H9 (cell line): ENCODE results near the gene VDR. TPM values are rescaled to one million over a fixed set of nuclear protein-coding genes. Genes with fewer than 3 reads are reported as not detected.

Source experiments
- DNase-seq: peaks from one replicate; pipeline ENCODE4 v3.0.0-alpha.2; 2017
- H2AFZ ChIP-seq: one replicate; pipeline ENCODE4 v1.6.1; 2013; ENCODE audit warnings: mild to moderate bottlenecking, low read length, control low read depth, moderate library complexity
- H2AK5ac ChIP-seq: 2 replicates; pipeline ENCODE4 v1.6.1; 2013; ENCODE audit warnings: low read length, control low read depth, mixed read lengths; ENCODE audit not compliant: insufficient read length
- H2BK120ac ChIP-seq: one replicate; pipeline ENCODE4 v1.6.1; 2013; ENCODE audit warnings: low read depth, mild to moderate bottlenecking, low read length, control low read depth, inconsistent platforms; ENCODE audit not compliant: poor library complexity, severe bottlenecking
- H2BK12ac ChIP-seq: 2 replicates; pipeline ENCODE4 v1.6.1; 2013; ENCODE audit warnings: low read length, control low read depth, mixed read lengths, low read depth; ENCODE audit not compliant: insufficient read length
- H2BK15ac ChIP-seq: 2 replicates; pipeline ENCODE4 v1.6.1; 2013; ENCODE audit warnings: low read depth, low read length, control low read depth
- H2BK20ac ChIP-seq: one replicate; pipeline ENCODE4 v1.6.1; 2013; ENCODE audit warnings: low read depth, mild to moderate bottlenecking, low read length, control low read depth, inconsistent platforms; ENCODE audit not compliant: poor library complexity, severe bottlenecking
- H2BK5ac ChIP-seq: 2 replicates; pipeline ENCODE4 v1.6.1; 2013; ENCODE audit warnings: low read length, control low read depth, mixed read lengths; ENCODE audit not compliant: insufficient read length
- H3K14ac ChIP-seq: 2 replicates; pipeline ENCODE4 v1.6.1; 2013; ENCODE audit warnings: low read length, control low read depth; ENCODE audit not compliant: insufficient read depth
- H3K18ac ChIP-seq: 2 replicates; pipeline ENCODE4 v1.6.1; 2013; ENCODE audit warnings: low read depth, mild to moderate bottlenecking, mixed read lengths, low read length, control low read depth; ENCODE audit not compliant: insufficient read length
- H3K23ac ChIP-seq: 2 replicates; pipeline ENCODE4 v1.6.1; 2013; ENCODE audit warnings: low read length, control low read depth, mixed read lengths, low read depth; ENCODE audit not compliant: insufficient read length
- H3K23me2 ChIP-seq: 2 replicates; pipeline ENCODE4 v1.6.1; 2013; ENCODE audit warnings: low read depth, mild to moderate bottlenecking, mixed read lengths, low read length, control low read depth; ENCODE audit not compliant: insufficient read length, poor library complexity, severe bottlenecking
- H3K27ac ChIP-seq: 2 replicates; pipeline ENCODE4 v1.5.1; 2013; ENCODE audit warnings: low read length, control low read depth, mixed read lengths, low read depth; ENCODE audit not compliant: insufficient read length
- H3K27me3 ChIP-seq: 2 replicates; pipeline ENCODE4 v1.6.1; 2013; ENCODE audit warnings: low read length, control low read depth, inconsistent platforms; ENCODE audit not compliant: insufficient read depth
- H3K4ac ChIP-seq: 2 replicates; pipeline ENCODE4 v1.6.1; 2013; ENCODE audit warnings: low read depth, mild to moderate bottlenecking, control low read depth, inconsistent platforms, low read length, moderate library complexity
- H3K4me1 ChIP-seq: 2 replicates; pipeline ENCODE4 v1.6.1; 2013; ENCODE audit warnings: low read length, control low read depth, inconsistent platforms; ENCODE audit not compliant: insufficient read depth
- H3K4me2 ChIP-seq: 2 replicates; pipeline ENCODE4 v1.6.1; 2013; ENCODE audit warnings: low read length, control low read depth, mixed read lengths; ENCODE audit not compliant: insufficient read length, insufficient read depth
- H3K56ac ChIP-seq: 2 replicates; pipeline ENCODE4 v1.6.1; 2013; ENCODE audit warnings: low read depth, mild to moderate bottlenecking, mixed read lengths, low read length, control low read depth; ENCODE audit not compliant: insufficient read length
- H3K79me1 ChIP-seq: 2 replicates; pipeline ENCODE4 v1.6.1; 2013; ENCODE audit warnings: low read depth, mild to moderate bottlenecking, moderate library complexity, low read length, control low read depth, inconsistent platforms; ENCODE audit not compliant: insufficient read depth, poor library complexity, severe bottlenecking
- H3K79me2 ChIP-seq: 2 replicates; pipeline ENCODE4 v1.6.1; 2013; ENCODE audit warnings: low read length, control low read depth, inconsistent platforms; ENCODE audit not compliant: insufficient read depth
- H3K9ac ChIP-seq: 2 replicates; pipeline ENCODE4 v1.6.1; 2013; ENCODE audit warnings: low read length, control low read depth, mixed read lengths; ENCODE audit not compliant: insufficient read length; ENCODE audit errors: extremely low read depth
- H3K9me3 ChIP-seq: one replicate; pipeline ENCODE4 v1.6.1; 2013; ENCODE audit warnings: low read depth, low read length, inconsistent platforms; ENCODE audit not compliant: control insufficient read depth
- H3T11ph ChIP-seq: one replicate; pipeline ENCODE4 v1.6.1; 2013; ENCODE audit warnings: mild to moderate bottlenecking, low read length, control low read depth, inconsistent platforms
- H4K20me1 ChIP-seq: one replicate; pipeline ENCODE4 v1.6.1; 2013; ENCODE audit not compliant: control insufficient read depth, insufficient read length, insufficient read depth
- H4K5ac ChIP-seq: 2 replicates; pipeline ENCODE4 v1.6.1; 2013; ENCODE audit warnings: low read depth, mild to moderate bottlenecking, mixed read lengths, low read length, control low read depth; ENCODE audit not compliant: insufficient read length
- H4K8ac ChIP-seq: replicated peaks from 2 replicates; pipeline ENCODE4 v1.6.1; 2013; ENCODE audit warnings: low read length, control low read depth, mixed read lengths, low read depth; ENCODE audit not compliant: insufficient read length
- H4K91ac ChIP-seq: 2 replicates; pipeline ENCODE4 v1.6.1; 2013; ENCODE audit warnings: low read depth, mild to moderate bottlenecking, moderate library complexity, mixed read lengths, low read length, control low read depth; ENCODE audit not compliant: insufficient read length
- H3K27ac Mint-ChIP-seq, 3 experiments: 2 replicates in 2 of 3; 3 replicates in 1 of 3; pipeline ENCODE4 v1.8.0; 2020 to 2021; ENCODE audit warnings: mixed read lengths in 3 of 3, mild to moderate bottlenecking in 1 of 3, moderate library complexity in 1 of 3
- H3K27me3 Mint-ChIP-seq: 2 replicates; pipeline ENCODE4 v1.8.0; 2021; ENCODE audit warnings: low read depth, mild to moderate bottlenecking, moderate library complexity, mixed read lengths
- H3K36me3 Mint-ChIP-seq, 3 experiments: 2 replicates in 2 of 3; 3 replicates in 1 of 3; pipeline ENCODE4 v1.8.0; 2020 to 2021; ENCODE audit warnings: low read depth in 3 of 3, mixed read lengths in 3 of 3; ENCODE audit not compliant: insufficient read depth in 1 of 3
- H3K4me1 Mint-ChIP-seq, 2 experiments: 2 replicates each; pipeline ENCODE4 v1.8.0; 2020; ENCODE audit warnings: mixed read lengths in 2 of 2
- H3K4me3 Mint-ChIP-seq, 2 experiments: 2 replicates in 1 of 2; 3 replicates in 1 of 2; pipeline ENCODE4 v1.8.0; 2020 to 2021; ENCODE audit warnings: mild to moderate bottlenecking in 2 of 2, mixed read lengths in 2 of 2, moderate library complexity in 1 of 2
- H3K9me3 Mint-ChIP-seq, 2 experiments: 2 replicates in 1 of 2; 3 replicates in 1 of 2; pipeline ENCODE4 v1.8.0; 2020; ENCODE audit warnings: mild to moderate bottlenecking in 2 of 2, mixed read lengths in 2 of 2, moderate library complexity in 1 of 2
- WGBS: extraction: QIAGEN DNeasy Blood & Tissue Kit; methylation state at CpG from one replicate; pipeline ENCODE4 v1.1.7; 2013; ENCODE audit warnings: missing lambda C conversion rate, low lambda C conversion rate, mixed read lengths; ENCODE audit not compliant: insufficient read length; ENCODE audit errors: extremely low coverage; 5-methylcytosine and 5-hydroxymethylcytosine counted together
- total RNA-seq: library from RNA; stranded (reverse); gene quantifications from 2 replicates; pipeline ENCODE4 v1.2.1, GENCODE V29; 2021
- TF ChIP-seq, protein P1 (sequence below): fragments of 200-600 bp; sonication (generic); conservative IDR thresholded peaks from 3 replicates; pipeline ENCODE4 v1.8.0; 2021; ENCODE audit warnings: antibody characterized with exemption, mild to moderate bottlenecking

The VDR gene
- total RNA-seq, 1 experiment from 2014 or later, result 0.61 TPM

DNA sequence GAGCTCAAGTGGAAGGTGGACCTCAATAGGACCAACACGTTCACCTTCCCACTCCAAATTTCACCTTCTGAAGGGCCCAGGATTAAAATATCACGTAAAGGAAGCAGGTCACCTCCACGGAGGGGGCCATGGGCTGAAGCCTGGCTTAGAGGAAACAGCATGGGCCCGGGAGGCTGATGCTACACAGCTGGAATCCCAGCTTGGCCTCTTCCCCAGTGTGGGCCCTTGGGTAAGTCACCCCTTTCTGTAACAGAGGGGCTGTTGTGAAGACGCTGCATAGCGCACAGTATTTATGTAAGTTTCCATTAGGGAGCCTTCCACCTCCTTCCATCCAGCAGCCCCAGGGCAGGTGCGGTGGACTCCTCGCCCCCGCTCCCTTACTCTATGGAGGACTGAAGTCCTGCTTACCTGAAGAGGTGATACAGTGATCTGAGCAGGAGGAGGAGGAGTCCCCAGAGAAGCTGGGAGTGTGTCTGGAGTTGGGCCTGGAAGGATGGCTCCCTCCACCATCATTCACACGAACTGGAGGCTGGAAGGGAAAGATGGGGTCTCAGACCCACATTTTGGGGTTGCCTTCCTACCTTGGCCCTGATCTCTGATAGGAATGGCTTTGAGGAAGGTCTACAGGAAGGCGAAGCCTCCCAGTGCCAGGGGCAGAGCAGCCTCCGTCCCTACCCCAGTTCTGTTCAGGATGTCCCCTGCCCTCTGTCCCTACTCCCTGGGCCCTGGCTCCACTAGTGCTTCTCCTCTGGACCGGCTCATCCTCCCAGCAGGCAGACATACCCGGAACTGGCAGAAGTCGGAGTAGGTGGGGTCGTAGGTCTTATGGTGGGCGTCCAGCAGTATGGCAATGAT lies 47.8 kb downstream of the VDR start:
- H3K27me3 Mint-ChIP-seq, result peaks cover 6% of the 10 kb centered on the region
- no peak overlapping the region for H3K27ac Mint-ChIP-seq
- H3K23ac ChIP-seq, result no peak overlapping the region
- no peak overlapping the region for H3K18ac ChIP-seq
- no peak for DNase-seq
- no peak overlapping the region for H2AK5ac ChIP-seq
- no peak overlapping the region for H3K9ac ChIP-seq
- no peak overlapping the region for H2BK5ac ChIP-seq
- H3K4me1 Mint-ChIP-seq, result peaks cover 0 to 2% of the 10 kb centered on the region in 2 experiments; a peak in 1 of 4 replicates
- H3K36me3 Mint-ChIP-seq, result no peaks in the 10 kb centered on the region
- H3K79me2 ChIP-seq, result no peaks in the 10 kb centered on the region
- H2BK15ac ChIP-seq, result no peak overlapping the region
- no peaks in the 10 kb centered on the region for H3K4me1 ChIP-seq
- no peak overlapping the region for H2AFZ ChIP-seq
- no peak overlapping the region for H3K27ac ChIP-seq
- no peaks in the 10 kb centered on the region for H3K9me3 Mint-ChIP-seq
- H3T11ph ChIP-seq, result no peak overlapping the region
- no peaks in the 10 kb centered on the region for H3K27me3 ChIP-seq
- no peak overlapping the region for H3K14ac ChIP-seq
- no peak overlapping the region; a peak in 1 of 5 replicates for H3K4me3 Mint-ChIP-seq
- no peak overlapping the region for H3K4me2 ChIP-seq
- H2BK20ac ChIP-seq, result no peak overlapping the region
- H4K91ac ChIP-seq, result no peak overlapping the region
- H4K8ac ChIP-seq, result no peak overlapping the region
- no peaks in the 10 kb centered on the region for H4K20me1 ChIP-seq
- H3K4ac ChIP-seq, result no peak overlapping the region
- H2BK12ac ChIP-seq, result no peak overlapping the region
- no peaks in the 10 kb centered on the region for H3K23me2 ChIP-seq
- H2BK120ac ChIP-seq, result no peak overlapping the region
- H4K5ac ChIP-seq, result no peak overlapping the region
- no CpG with 5 or more reads among the region's 17 CpGs for WGBS
- TF ChIP-seq, protein P1, sequence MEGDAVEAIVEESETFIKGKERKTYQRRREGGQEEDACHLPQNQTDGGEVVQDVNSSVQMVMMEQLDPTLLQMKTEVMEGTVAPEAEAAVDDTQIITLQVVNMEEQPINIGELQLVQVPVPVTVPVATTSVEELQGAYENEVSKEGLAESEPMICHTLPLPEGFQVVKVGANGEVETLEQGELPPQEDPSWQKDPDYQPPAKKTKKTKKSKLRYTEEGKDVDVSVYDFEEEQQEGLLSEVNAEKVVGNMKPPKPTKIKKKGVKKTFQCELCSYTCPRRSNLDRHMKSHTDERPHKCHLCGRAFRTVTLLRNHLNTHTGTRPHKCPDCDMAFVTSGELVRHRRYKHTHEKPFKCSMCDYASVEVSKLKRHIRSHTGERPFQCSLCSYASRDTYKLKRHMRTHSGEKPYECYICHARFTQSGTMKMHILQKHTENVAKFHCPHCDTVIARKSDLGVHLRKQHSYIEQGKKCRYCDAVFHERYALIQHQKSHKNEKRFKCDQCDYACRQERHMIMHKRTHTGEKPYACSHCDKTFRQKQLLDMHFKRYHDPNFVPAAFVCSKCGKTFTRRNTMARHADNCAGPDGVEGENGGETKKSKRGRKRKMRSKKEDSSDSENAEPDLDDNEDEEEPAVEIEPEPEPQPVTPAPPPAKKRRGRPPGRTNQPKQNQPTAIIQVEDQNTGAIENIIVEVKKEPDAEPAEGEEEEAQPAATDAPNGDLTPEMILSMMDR, result no peak
- H3K9me3 ChIP-seq, result no peaks in the 10 kb centered on the region
- H3K56ac ChIP-seq, result no peak overlapping the region
- H3K79me1 ChIP-seq, result no peaks in the 10 kb centered on the region
